ENCODE data around the gene OSMR.

Gene OSMR

DNA sequence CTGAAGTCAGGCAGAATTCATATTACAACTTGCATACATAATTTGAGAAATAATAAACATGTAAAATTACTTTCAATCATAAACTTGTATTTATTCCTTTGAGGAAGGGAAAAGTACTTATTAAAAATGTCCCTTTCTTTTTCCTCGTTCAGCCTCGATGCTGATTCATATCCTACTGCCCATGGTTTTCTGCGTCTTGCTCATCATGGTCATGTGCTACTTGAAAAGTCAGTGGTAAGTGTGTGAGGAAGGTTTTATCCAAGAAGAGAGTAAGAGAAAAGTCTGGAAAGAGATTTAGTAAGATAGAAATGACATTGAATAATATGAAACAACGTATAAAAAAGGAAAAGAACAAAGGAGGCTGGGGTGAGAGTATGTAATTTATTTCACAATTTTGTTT, 85.9 kb downstream of the OSMR start:
- H3K4me3 ChIP-seq (ENCODE audit: low read length): no peak overlapping the region
- TF ChIP-seq, protein P1, sequence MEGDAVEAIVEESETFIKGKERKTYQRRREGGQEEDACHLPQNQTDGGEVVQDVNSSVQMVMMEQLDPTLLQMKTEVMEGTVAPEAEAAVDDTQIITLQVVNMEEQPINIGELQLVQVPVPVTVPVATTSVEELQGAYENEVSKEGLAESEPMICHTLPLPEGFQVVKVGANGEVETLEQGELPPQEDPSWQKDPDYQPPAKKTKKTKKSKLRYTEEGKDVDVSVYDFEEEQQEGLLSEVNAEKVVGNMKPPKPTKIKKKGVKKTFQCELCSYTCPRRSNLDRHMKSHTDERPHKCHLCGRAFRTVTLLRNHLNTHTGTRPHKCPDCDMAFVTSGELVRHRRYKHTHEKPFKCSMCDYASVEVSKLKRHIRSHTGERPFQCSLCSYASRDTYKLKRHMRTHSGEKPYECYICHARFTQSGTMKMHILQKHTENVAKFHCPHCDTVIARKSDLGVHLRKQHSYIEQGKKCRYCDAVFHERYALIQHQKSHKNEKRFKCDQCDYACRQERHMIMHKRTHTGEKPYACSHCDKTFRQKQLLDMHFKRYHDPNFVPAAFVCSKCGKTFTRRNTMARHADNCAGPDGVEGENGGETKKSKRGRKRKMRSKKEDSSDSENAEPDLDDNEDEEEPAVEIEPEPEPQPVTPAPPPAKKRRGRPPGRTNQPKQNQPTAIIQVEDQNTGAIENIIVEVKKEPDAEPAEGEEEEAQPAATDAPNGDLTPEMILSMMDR (IDR thresholded peaks at IDR 0.05; ENCODE audit: insufficient read depth, low read depth, low read length, missing control alignments): no peak
- DNase-seq (ENCODE audit: low read depth): no peak

DNA sequence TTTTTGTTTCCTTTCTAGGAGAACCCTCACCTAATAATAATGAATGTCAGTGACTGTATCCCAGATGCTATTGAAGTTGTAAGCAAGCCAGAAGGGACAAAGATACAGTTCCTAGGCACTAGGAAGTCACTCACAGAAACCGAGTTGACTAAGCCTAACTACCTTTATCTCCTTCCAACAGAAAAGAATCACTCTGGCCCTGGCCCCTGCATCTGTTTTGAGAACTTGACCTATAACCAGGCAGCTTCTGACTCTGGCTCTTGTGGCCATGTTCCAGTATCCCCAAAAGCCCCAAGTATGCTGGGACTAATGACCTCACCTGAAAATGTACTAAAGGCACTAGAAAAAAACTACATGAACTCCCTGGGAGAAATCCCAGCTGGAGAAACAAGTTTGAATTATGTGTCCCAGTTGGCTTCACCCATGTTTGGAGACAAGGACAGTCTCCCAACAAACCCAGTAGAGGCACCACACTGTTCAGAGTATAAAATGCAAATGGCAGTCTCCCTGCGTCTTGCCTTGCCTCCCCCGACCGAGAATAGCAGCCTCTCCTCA, 87.1 kb downstream of the OSMR start:
- TF ChIP-seq, protein P1 (IDR thresholded peaks at IDR 0.05; ENCODE audit: insufficient read depth, low read depth, low read length, missing control alignments): no peak

DNA sequence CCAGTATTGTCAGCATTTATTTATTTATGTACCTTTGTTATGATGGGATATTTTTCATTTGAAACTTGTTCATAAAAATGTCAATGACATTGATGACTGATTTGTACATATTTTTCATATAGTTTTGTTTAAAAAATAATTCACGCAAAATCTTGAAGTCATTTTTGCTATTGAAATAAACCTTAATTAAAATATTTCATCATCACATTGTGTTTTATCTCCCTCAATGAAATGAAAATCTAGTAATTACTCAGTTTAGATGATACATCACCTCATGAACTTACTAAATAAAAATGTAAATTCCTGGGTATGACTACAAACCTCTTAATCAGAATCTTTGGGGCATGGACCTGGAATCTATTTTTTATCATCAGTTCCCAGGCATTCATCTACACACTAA, 89.6 kb downstream of the OSMR start:
- no peak for DNase-seq (ENCODE audit: low read depth)
- H3K4me3 ChIP-seq (ENCODE audit: low read length): no peak overlapping the region
- TF ChIP-seq, protein P1 (IDR thresholded peaks at IDR 0.05; ENCODE audit: insufficient read depth, low read depth, low read length, missing control alignments): no peak

More for the DNA sequence above, 87.1 kb downstream of the OSMR start:
- no peak overlapping the region for H3K4me3 ChIP-seq (ENCODE audit: low read length)
- DNase-seq (ENCODE audit: low read depth): no peak

DNA sequence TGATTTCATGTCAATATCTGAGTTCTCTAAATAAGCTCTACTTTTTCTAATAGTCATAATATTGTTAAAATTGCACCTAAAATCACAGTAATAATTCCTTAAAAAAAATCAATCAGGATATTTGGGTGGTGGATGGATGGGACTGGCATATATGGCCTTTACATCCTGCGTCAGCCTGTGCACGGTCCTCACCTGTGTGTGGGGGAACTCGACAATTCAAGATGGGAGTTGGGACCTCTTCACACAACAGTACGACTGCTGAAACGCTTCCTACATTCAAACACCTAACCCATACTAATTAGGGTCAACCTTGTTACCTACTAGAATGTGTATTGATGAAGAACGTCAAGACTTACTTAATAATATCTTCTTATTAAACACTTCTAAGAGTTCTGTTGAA, 90.5 kb downstream of the OSMR start:
- DNase-seq (ENCODE audit: low read depth): no peak
- TF ChIP-seq, protein P1 (IDR thresholded peaks at IDR 0.05; ENCODE audit: insufficient read depth, low read depth, low read length, missing control alignments): no peak
- H3K4me3 ChIP-seq (ENCODE audit: low read length): no peak overlapping the region

DNA sequence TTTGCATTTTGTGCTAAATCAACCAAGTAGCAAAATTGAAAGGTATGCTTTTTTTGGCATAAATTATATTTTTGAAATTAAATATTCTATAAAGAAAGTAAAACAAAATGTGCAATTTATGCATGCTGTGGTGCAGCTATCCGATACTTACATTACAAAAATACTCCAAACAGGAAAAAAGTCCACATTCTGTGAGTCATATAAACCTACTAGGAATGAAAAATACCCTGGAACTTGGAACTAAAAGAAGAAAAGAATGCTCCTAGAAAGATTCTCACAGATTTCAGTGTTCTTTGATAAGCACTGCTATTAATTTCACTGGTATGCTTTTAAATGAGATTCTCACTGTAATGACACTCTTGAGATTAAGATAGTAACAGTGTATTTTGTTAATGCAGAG, 92.6 kb downstream of the OSMR start:
- H3K4me3 ChIP-seq (ENCODE audit: low read length): no peak overlapping the region
- TF ChIP-seq, protein P1 (IDR thresholded peaks at IDR 0.05; ENCODE audit: insufficient read depth, low read depth, low read length, missing control alignments): no peak
- DNase-seq (ENCODE audit: low read depth): no peak

DNA sequence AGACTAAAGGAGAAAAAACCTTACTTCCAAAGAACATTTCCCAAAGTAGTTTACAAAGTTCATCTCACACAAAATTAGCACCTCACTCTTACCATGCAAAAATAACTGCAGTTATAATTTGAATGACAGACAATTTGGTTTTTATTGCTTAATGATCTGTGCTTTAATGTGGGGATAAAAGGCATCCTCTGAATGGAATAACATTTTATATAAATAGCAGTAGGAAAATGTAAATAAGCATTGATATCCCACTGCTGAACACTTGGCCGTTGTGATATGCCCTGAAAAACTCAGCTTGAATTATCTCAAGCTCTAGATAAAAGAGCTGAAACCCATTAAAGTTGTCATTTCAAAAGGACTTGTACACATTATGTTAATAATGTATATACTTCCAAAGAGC, 93.2 kb downstream of the OSMR start:
- DNase-seq (ENCODE audit: low read depth): no peak
- TF ChIP-seq, protein P1 (IDR thresholded peaks at IDR 0.05; ENCODE audit: insufficient read depth, low read depth, low read length, missing control alignments): no peak
- H3K4me3 ChIP-seq (ENCODE audit: low read length): no peak overlapping the region

DNA sequence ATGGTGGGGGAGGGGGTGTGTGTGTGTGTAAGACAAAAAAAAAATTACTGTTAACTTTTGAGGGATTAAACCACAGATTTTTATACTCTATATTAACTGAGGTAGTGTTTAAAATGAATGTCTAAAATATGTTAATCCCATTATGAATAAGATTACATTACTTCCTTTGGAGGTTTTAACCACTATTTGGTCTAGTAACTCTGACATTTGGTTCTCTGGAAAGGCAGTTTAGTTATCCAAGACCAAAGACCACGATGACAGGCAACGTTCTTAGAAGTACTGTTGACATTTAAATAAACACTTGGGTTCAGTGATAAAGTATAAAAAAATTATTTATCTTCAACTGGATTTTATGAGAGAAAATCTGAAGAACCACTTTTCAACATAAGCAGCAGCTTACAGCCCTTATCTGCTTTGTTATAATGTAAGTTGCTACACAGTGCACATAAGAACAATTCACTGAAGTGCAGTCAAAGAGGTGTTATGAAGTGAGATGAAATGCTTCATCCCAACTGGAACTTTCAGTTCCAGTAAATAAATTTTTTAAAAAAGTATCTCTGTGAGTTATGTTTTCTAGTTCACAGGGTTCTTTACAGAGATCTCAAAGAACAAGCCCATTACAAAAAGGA, 94.5 kb downstream of the OSMR start:
- H3K4me3 ChIP-seq (ENCODE audit: low read length): no peak overlapping the region
- TF ChIP-seq, protein P1 (IDR thresholded peaks at IDR 0.05; ENCODE audit: insufficient read depth, low read depth, low read length, missing control alignments): no peak
- no peak for DNase-seq (ENCODE audit: low read depth)

All from epithelial cell of esophagus (primary cell).